GM12891 (cell line): ENCODE data around the gene VWF.

Source experiments
- POLR2A ChIP-seq: IDR thresholded peaks from 2 replicates; pipeline ENCODE4 v1.6.1; 2011; ENCODE audit warnings: low read depth, low read length, control low read depth
- POU2F2 ChIP-seq: IDR thresholded peaks from 2 replicates; pipeline ENCODE4 v1.6.1; 2011; ENCODE audit warnings: low read depth, mild to moderate bottlenecking, control low read depth, low read length, moderate library complexity

GRCh38 chr12:6044082-6044481 is 80.4 kb downstream of the VWF start:
- no peak for TF ChIP-seq POLR2A
- TF ChIP-seq POU2F2: no peak
